HG03064 (cell line): ENCODE data around the gene CGAS.
"Not testable (repeated sequence)": the region's sequence is repeated elsewhere in the genome, so short reads cannot be mapped to it uniquely, and the experiment has no call there.

Experiments
- ATAC-seq: cut with Tn5 transposase; IDR thresholded peaks from one replicate; pipeline ENCODE4 v1.9.1; 2021; ENCODE audit warnings: low read depth; ENCODE audit not compliant: unreplicated experiment

Gene CGAS

GRCh38 chr6:73452107-73452461 lies at the start of gene CGAS:
CGAS (minus strand) TSS chr6:73452297; CDS start chr6:73452181, 116 bp downstream.
- ATAC-seq = peak; percentile 68

- no peak for ATAC-seq
These were observed 45.8 kb upstream of the CGAS start for GRCh38 chr6:73497915-73498314.

GRCh38 chr6:73491377-73491776 lies 39.3 kb upstream of the CGAS start:
- no peak for ATAC-seq

- ATAC-seq = no peak
These were observed 35.4 kb upstream of the CGAS start for GRCh38 chr6:73487473-73487872.

GRCh38 chr6:73484438-73484837 lies 32.3 kb upstream of the CGAS start:
- no peak for ATAC-seq

GRCh38 chr6:73481969-73482368 lies 29.9 kb upstream of the CGAS start:
- no peak for ATAC-seq

GRCh38 chr6:73477407-73477806 lies 25.3 kb upstream of the CGAS start:
- no peak for ATAC-seq

- no peak for ATAC-seq
These were observed 24.6 kb upstream of the CGAS start for GRCh38 chr6:73476723-73477122.

- ATAC-seq = peak; percentile 87
These were observed 19.7 kb upstream of the CGAS start for GRCh38 chr6:73471686-73472290.

- ATAC-seq = peak; percentile 98
These were observed 9.6 kb upstream of the CGAS start, which contains the start of gene MTO1 for GRCh38 chr6:73461537-73462350. MTO1 (plus strand) TSS chr6:73461737; CDS start chr6:73461855, 118 bp downstream.

- ATAC-seq = no peak
These were observed 8.0 kb upstream of the CGAS start for GRCh38 chr6:73460056-73460455.

GRCh38 chr6:73459474-73459873 lies 7.4 kb upstream of the CGAS start:
- not testable (repeated sequence) for ATAC-seq

GRCh38 chr6:73455865-73456629 lies 4.0 kb upstream of the CGAS start:
- ATAC-seq = no peak

GRCh38 chr6:73451223-73452106 lies 632 bp downstream of the CGAS start:
- ATAC-seq = peak; percentile 58

- no peak for ATAC-seq
These were observed 8.5 kb downstream of the CGAS start for GRCh38 chr6:73443555-73443954.

GRCh38 chr6:73435236-73435635 lies 16.9 kb downstream of the CGAS start:
- no peak for ATAC-seq

- no peak for ATAC-seq
These were observed 30.6 kb downstream of the CGAS start for GRCh38 chr6:73421534-73421933.

- no peak for ATAC-seq
These were observed 33.9 kb downstream of the CGAS start for GRCh38 chr6:73418081-73418741.

- no peak for ATAC-seq
These were observed 39.0 kb downstream of the CGAS start for GRCh38 chr6:73413102-73413501.

- no peak for ATAC-seq
These were observed 42.7 kb downstream of the CGAS start for GRCh38 chr6:73409395-73409794.
